Epithelial cell of esophagus (primary cell): ENCODE results near the gene ALDH3B2.
A peak's percentile ranks its signal among the peaks of the same experiment; 100 is the strongest.
"Not testable (repeated sequence)": the region's sequence is repeated elsewhere in the genome, so short reads cannot be mapped to it uniquely, and the experiment has no call there.

Experiments used
- DNase-seq: peaks from one replicate; pipeline ENCODE4 v3.0.0; 2010; ENCODE audit warnings: low read depth
- H3K4me3 ChIP-seq: 2 replicates; pipeline ENCODE4 v1.5.1; 2011; ENCODE audit warnings: mild to moderate bottlenecking, low read length, control low read depth
- TF ChIP-seq, protein P1 (sequence below): IDR thresholded peaks from 2 replicates; pipeline ENCODE4 v1.5.1; 2011; ENCODE audit warnings: low read depth, mild to moderate bottlenecking, low read length, control low read depth, inconsistent platforms; ENCODE audit not compliant: insufficient read depth; ENCODE audit errors: missing control alignments

Gene ALDH3B2, protein sequence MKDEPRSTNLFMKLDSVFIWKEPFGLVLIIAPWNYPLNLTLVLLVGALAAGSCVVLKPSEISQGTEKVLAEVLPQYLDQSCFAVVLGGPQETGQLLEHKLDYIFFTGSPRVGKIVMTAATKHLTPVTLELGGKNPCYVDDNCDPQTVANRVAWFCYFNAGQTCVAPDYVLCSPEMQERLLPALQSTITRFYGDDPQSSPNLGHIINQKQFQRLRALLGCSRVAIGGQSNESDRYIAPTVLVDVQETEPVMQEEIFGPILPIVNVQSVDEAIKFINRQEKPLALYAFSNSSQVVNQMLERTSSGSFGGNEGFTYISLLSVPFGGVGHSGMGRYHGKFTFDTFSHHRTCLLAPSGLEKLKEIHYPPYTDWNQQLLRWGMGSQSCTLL

DNA sequence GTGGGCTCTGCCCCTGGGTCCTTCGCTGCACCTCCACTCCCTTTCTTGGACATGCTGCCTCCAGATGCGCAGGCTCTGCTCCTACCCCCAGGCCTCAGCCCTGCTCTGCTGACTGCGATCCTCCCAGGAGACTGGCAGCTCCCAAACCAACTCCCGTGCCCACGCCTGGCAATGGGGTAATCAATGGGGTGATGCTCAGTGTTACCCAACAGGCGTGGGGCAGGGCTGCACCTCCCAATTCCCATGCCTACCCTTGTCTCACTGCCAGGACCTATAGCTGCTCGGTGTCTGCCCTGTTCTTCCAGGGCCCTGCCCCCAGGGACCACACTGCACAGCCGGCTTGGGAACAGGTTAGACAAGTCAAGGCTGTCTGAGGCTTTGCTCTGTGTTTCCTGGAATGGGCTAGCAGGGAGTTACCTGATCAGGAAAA is at the start of gene ALDH3B2:
TSS of gene ALDH3B2 (minus strand) at position 182 of the 430 bp plus-strand sequence. CDS start 7,688 bp downstream, outside the sequence.
- peak; percentile 97 for DNase-seq
- peak within 1 kb of the TSS; percentile 59 for H3K4me3 ChIP-seq
- TF ChIP-seq, protein P1, sequence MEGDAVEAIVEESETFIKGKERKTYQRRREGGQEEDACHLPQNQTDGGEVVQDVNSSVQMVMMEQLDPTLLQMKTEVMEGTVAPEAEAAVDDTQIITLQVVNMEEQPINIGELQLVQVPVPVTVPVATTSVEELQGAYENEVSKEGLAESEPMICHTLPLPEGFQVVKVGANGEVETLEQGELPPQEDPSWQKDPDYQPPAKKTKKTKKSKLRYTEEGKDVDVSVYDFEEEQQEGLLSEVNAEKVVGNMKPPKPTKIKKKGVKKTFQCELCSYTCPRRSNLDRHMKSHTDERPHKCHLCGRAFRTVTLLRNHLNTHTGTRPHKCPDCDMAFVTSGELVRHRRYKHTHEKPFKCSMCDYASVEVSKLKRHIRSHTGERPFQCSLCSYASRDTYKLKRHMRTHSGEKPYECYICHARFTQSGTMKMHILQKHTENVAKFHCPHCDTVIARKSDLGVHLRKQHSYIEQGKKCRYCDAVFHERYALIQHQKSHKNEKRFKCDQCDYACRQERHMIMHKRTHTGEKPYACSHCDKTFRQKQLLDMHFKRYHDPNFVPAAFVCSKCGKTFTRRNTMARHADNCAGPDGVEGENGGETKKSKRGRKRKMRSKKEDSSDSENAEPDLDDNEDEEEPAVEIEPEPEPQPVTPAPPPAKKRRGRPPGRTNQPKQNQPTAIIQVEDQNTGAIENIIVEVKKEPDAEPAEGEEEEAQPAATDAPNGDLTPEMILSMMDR = no peak

DNA sequence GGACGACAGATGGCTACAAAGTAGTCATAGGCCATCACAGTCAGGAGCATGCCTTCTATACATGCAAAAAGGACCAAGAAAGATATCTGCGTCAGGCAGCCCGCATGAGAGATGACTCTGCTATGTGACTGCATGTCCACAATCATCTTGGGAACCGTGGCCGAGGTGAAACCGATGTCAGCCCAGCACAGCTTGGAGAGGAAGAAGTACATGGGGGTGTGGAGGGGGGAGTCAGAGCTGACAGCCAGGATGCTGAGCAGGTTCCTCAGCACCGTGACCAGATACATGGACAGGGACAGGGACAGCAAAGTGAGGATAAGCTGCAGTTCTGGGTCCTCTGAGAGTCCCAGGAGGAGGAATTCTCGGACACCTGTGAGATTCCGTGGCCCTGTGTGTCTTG is 48.6 kb upstream of the ALDH3B2 start:
- DNase-seq, H3K4me3 ChIP-seq: not testable (repeated sequence)

DNA sequence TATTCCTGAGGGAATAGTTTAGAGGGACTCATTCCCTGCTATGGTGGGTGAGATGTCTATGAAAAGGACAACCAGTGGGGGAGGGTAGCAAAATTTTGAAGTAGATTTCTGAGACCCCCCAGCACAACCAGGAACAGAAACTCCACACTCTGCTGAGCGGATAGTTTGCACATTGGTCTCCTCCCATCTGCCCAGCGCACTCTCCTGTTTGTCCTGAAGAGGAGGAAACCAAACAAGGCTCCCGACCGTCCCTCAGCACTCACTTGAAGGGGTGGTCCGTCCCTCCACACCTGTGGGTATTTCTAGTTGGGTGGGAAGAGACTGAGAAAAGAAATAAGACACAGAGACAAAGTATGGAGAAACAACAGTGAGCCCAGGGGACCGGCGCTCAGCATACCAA is 41.8 kb upstream of the ALDH3B2 start:
- H3K4me3 ChIP-seq, DNase-seq: not testable (repeated sequence)

DNA sequence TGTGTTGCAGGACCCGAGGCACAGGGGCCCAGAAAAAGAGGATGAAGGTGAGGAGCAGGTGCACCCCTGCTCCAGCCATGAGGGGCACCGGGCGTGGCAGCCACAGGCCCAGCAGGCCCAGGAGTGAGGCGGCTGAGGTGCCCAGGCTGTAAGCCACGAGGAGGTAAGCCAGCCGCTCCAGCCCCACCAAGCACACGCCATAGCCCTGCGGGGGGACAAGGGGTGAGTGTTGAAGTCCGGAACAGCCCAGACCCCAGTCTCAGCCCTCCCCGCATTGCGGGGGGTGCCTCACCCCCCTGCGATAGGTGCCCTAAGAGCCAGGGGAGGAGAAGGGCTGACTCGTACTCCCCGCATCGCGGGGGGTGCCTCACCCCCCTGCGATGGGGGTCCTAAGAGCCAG is 41.4 kb upstream of the ALDH3B2 start:
- H3K4me3 ChIP-seq, DNase-seq: not testable (repeated sequence)

DNA sequence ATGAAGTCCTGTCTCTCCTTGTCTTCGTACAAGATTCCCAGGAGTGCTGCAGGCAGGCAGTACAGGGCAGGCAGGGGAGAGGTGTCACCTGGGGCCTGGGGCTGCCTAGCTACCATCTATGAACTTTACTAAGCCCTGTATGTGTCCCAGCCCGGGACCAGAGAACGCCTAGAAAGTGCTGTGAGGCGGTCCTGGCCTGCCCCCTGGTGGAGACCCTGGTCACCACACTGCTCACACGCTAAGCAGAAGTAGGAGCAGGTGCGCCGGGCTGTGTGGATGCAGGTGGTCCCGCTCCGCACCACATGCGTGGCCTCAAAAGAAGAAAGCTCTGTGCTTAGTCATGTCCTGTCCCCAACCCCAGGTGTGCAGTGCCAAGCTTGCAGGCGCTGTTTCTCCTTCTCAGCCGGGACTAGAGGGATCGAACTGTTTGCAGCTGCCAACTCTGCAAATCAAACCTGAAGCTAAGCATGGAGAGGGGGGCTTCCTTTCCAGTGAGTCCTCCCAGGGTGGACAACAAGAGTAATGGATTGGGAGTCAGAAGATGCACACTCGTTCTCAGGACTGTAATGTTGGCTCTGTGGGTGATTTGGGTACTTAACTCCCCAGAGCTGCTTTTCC is 39.6 kb upstream of the ALDH3B2 start:
- not testable (repeated sequence) for H3K4me3 ChIP-seq, DNase-seq

DNA sequence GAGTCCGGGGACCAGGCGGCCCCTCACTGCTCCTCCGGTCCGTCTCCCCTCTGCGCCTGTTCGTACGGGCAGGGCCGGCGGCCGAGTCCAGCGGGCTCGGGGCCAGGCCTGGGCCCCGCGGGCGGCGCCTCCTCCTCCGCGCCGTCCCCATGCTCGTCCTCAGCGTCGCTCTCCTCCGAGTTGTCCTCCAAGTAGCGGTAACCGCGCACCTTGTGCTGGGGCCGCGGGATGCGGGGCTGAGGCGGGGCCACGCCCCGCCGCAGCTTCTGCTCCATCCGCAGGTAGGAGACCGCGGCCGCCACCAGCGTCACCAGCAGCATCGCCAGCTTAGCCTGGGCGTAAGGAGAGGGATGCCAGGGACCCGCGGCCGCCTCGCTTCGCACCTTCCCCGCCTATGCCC is 37.3 kb upstream of the ALDH3B2 start:
- DNase-seq, H3K4me3 ChIP-seq: not testable (repeated sequence)

DNA sequence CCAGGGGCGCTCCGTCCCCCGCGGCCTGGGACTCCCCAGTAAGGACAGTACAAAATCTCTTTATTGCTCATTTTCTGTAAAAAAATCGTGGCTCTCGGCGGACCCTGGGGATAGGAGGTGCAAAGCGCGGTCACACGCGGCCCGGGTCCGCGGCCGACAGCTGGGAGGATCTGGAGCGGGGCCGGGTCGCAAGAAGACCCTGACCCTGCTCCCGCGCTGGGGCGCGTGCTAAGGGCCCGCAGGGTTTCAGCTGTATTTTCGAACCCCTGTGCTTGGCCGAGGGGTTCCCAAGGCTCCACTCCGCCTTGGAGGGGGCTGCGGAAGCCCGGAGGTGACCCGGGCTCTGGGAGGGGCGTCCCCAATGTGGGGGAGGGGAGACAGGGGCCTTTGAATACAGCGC is 36.8 kb upstream of the ALDH3B2 start:
- peak overlapping the region; percentile 5 for H3K4me3 ChIP-seq
- not testable (repeated sequence) for DNase-seq

DNA sequence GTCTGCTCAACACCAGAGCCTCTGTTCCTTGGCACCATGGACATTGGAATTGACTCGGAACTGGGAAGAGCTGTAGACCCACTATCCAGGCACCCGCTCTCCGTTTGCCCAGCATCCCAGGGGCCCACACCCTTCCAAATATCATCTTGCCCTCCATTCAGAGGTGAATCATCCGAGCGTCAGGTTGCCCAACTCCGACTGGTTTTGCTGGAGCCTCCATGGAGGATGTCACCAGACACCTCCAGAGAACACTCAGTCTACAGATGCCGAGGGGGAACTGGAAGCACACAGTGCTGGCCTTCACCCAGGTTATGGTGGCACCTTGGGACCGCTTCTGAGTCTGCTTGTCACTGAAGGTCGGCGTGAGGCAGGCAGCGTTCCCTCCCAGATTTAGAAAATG is 35.4 kb upstream of the ALDH3B2 start:
- H3K4me3 ChIP-seq = not testable (repeated sequence)
- DNase-seq = peak; percentile 52

DNA sequence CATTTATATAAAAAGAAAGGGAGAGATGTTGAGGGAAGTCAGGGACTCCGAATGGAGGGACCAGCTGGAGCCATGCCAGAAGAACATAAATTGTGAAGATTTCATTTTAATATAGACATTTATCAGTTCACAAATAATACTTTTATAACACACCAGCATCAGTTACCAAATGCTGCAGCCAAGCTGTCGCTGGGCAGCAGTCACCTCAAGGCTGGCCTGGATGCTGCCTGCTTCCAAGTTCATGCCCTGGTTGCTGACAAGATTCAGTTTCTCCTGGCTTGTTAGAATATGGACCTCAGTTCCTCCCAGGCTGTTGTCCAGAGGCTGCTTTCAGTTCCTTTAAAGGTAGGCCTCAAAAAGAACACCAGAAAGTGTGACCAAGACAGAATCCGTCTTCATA is 30.8 kb upstream of the ALDH3B2 start:
- TF ChIP-seq, protein P1 = no peak
- H3K4me3 ChIP-seq = no peak overlapping the region
- no peak for DNase-seq

DNA sequence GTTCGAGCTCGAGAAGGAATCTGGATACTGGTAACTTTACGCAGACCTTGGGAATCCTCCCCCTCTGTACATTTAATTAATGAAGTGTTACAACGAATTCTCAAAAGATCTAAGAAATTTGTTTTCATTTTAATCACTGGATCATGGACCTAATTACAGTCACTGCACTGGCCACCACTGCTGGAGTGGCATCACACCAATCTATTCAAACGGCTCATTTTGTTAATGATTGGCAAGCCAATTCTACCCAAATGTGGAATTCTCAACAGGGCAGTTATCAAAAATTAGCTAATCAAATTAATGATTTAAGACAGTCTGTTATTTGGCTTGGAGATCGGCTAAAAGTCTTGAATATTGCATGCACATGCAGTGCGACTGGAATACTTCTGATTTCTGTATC is 30.1 kb upstream of the ALDH3B2 start:
- no peak for DNase-seq
- H3K4me3 ChIP-seq = no peak overlapping the region
- TF ChIP-seq, protein P1 = no peak

DNA sequence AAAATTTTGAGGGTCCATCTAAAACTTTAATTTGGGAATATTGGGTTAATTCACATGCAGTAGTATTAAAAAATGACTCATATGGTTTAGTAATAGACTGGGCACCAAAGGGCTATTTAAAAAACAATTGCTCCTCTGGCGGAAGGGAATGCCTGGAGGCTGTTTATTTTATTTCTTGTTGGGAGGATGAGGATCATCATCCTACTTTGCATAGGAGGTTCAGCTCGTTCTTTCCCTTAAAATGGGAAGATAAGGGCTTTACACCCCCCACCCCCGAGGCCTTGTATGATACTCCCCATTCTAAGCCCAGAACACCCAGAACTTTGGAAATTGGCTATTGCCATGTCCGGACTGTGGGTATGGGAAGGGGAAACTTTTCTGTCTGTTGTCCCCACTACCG is 29.3 kb upstream of the ALDH3B2 start:
- not testable (repeated sequence) for H3K4me3 ChIP-seq
- peak; percentile 46 for DNase-seq
